GM12878 (cell line): Measurements from ENCODE around the gene AKR1B1. TPM values are rescaled to one million over a fixed set of nuclear protein-coding genes. Genes with fewer than 3 reads are reported as not detected.

ENCODE experiments used
- ATAC-seq: fragments of 200-7000 bp; cut with Tn5 transposase; 3 replicates; pipeline ENCODE4 v1.9.1; 2020; ENCODE audit warnings: mild to moderate bottlenecking, moderate library complexity
- BruUV-seq: library from RNA; stranded (reverse); fragments of 400-500 nt; replicated peaks from 2 replicates; lab custom pipeline; 2021; lab: Mats Ljungman, UMichigan
- CTCF ChIA-PET: fragments of 300-600 bp; sonication (Branson Sonifier 250); formaldehyde crosslinking; extraction: SDS; loops from one replicate; lab custom pipeline; 2021; ENCODE audit warnings: inconsistent platforms; lab: Yijun Ruan, JAX
- POLR2A ChIA-PET: fragments of 350-600 bp; formaldehyde crosslinking; extraction: SDS; loops from one replicate; lab custom pipeline; 2021; ENCODE audit warnings: inconsistent platforms; lab: Charles Lee
- RAD21 ChIA-PET: fragments of 300-600 bp; sonication (Branson Sonifier 250); formaldehyde crosslinking; loops from one replicate; lab custom pipeline; 2023; ENCODE audit warnings: antibody characterized with exemption; ENCODE audit not compliant: unreplicated experiment; lab: Charles Lee
- SMC1A ChIA-PET: fragments of 300-600 bp; sonication (Branson Sonifier 250); formaldehyde crosslinking; loops from one replicate; lab custom pipeline; 2023; ENCODE audit not compliant: unreplicated experiment, uncharacterized antibody; lab: Charles Lee
- DNase-seq: peaks from one replicate; pipeline ENCODE4 v3.0.0-alpha.2; 2011; ENCODE audit warnings: low read depth, low spot score
- FAIRE-seq: peaks from 3 replicates; lab custom pipeline; 2011; peaks lifted over from hg19 to GRCh38; lab: Jason Lieb, UNC
- H2AFZ ChIP-seq: 2 replicates; pipeline ENCODE4 v1.6.0; 2011; ENCODE audit warnings: low read depth, low read length, control low read depth; ENCODE audit not compliant: control insufficient read depth
- H3K27ac ChIP-seq: 2 replicates; pipeline ENCODE4 v1.5.1; 2011; ENCODE audit warnings: control low read depth; ENCODE audit not compliant: control insufficient read depth, insufficient read depth
- H3K27me3 ChIP-seq, 2 experiments: replicated peaks in 1 of 2; 2 replicates each; pipeline versions ENCODE4 v1.6.0 to v1.6.1; 2011; ENCODE audit warnings: low read length in 1 of 2; ENCODE audit not compliant: control insufficient read depth in 2 of 2, insufficient read depth in 2 of 2
- H3K36me3 ChIP-seq, 2 experiments: 2 replicates each; pipeline ENCODE4 v1.5.1; 2011; ENCODE audit warnings: low read length in 1 of 2; ENCODE audit not compliant: control insufficient read depth in 2 of 2, insufficient read depth in 2 of 2
- H3K4me1 ChIP-seq: 2 replicates; pipeline ENCODE4 v1.6.1; 2011; ENCODE audit warnings: mild to moderate bottlenecking, low read length, moderate library complexity, mixed read lengths; ENCODE audit not compliant: control insufficient read depth, insufficient read depth
- H3K4me2 ChIP-seq: 2 replicates; pipeline ENCODE4 v1.6.0; 2011; ENCODE audit warnings: control low read depth; ENCODE audit not compliant: control insufficient read depth, insufficient read depth
- H3K4me3 ChIP-seq: fragments of 200-600 bp; sonication (generic); 2 replicates; pipeline ENCODE4 v1.5.1; 2016
- H3K79me2 ChIP-seq: 2 replicates; pipeline ENCODE4 v1.6.0; 2011; ENCODE audit warnings: low read length; ENCODE audit not compliant: control insufficient read depth, insufficient read depth
- H3K9ac ChIP-seq: 2 replicates; pipeline ENCODE4 v1.8.0; 2011; ENCODE audit warnings: low read length, control low read depth, mixed read lengths; ENCODE audit not compliant: control insufficient read depth, insufficient read depth
- H3K9me3 ChIP-seq: replicated peaks from 3 replicates; pipeline ENCODE4 v1.5.1; 2011; ENCODE audit warnings: mild to moderate bottlenecking, low read length; ENCODE audit not compliant: control insufficient read depth, insufficient read depth
- H4K20me1 ChIP-seq: 2 replicates; pipeline ENCODE4 v1.6.0; 2011; ENCODE audit not compliant: control insufficient read depth, insufficient read depth
- E2F4 ChIP-seq: IDR thresholded peaks from 2 replicates; pipeline ENCODE4 v1.6.1; 2012; ENCODE audit warnings: low read depth, low read length, improper control_type of control experiment
- E2F8 ChIP-seq: fragments of 450-650 bp; IDR thresholded peaks from 2 replicates; pipeline ENCODE4 v1.6.1; 2018; ENCODE audit warnings: mild to moderate bottlenecking, low read depth, moderate library complexity; ENCODE audit not compliant: partially characterized antibody
- EED ChIP-seq: sonication (generic); IDR thresholded peaks from 2 replicates; pipeline ENCODE4 v1.6.1; 2016; ENCODE audit warnings: antibody characterized with exemption, low read depth
- MEF2B ChIP-seq: fragments of 450-650 bp; IDR thresholded peaks from 2 replicates; pipeline ENCODE4 v1.6.1; 2018; ENCODE audit warnings: mild to moderate bottlenecking, moderate library complexity; ENCODE audit not compliant: partially characterized antibody, poor library complexity, severe bottlenecking
- PML ChIP-seq: IDR thresholded peaks from 2 replicates; pipeline ENCODE4 v1.6.1; 2012; ENCODE audit warnings: low read length, inconsistent platforms
- STAT3 ChIP-seq: IDR thresholded peaks from 2 replicates; pipeline ENCODE4 v1.6.1; 2011; ENCODE audit warnings: low read depth, low read length, improper control_type of control experiment
- WGBS: methylation state at CpG from one replicate; pipeline ENCODE4 v1.1.6; 2016; ENCODE audit warnings: low lambda C conversion rate; ENCODE audit not compliant: insufficient replicate concordance, insufficient coverage; ENCODE audit errors: missing lambda C conversion rate; 5-methylcytosine and 5-hydroxymethylcytosine counted together
- in situ Hi-C: fragments of 300-500 bp; cut with MboI; formaldehyde crosslinking; loops from 9 replicates; pipeline ENCODE4 v1.14.3; 2018; ENCODE audit warnings: mixed read lengths
- intact Hi-C: fragments of 100-400 bp; cut with micrococcal nuclease; formaldehyde crosslinking; loops from one replicate; pipeline ENCODE4 v1.14.2; 2022; ENCODE audit not compliant: unreplicated experiment
- polyA plus RNA-seq, 11 experiments: library from polyadenylated mRNA; depleted of rRNA in 4 of 11; unstranded in 6 of 11; stranded (reverse) in 5 of 11; fragments of >200 nt; fragmentation: Nextera tagmentation in 4 of 11; fragmentation: Illumina TruSeq in 1 of 11; extraction: Ambion mirVana in 4 of 11; extraction: Trizol in 1 of 11; gene quantifications; 1 replicate in 1 of 11; 2 replicates in 10 of 11; pipeline versions ENCODE4 v1.2.1 to v1.2.3, GENCODE V29; 2011 to 2016; ENCODE audit warnings: inconsistent platforms in 2 of 11, missing spikeins in 2 of 11, low read depth in 1 of 11
- total RNA-seq, 4 experiments: library from RNA; depleted of rRNA in 3 of 4; stranded (reverse); fragments of >200 nt in 3 of 4; fragmentation: Illumina TruSeq in 1 of 4; extraction: Trizol in 1 of 4; gene quantifications; 2 replicates each; pipeline versions ENCODE4 v1.2.1 to v1.2.3, GENCODE V29; 2013 to 2021

Gene AKR1B1
- total and polyA plus RNA-seq, 10 of the 15 experiments (the other 5 are each of a cell fraction or from before 2014, with no cell fraction given): 40.4 to 252 (median 156) TPM

GRCh38 chr7:134444198-134444960 lies 14.5 kb downstream of the AKR1B1 start (continued):
- TF ChIP-seq STAT3 (no peak), PML (no peak)

- TF ChIP-seq E2F4: no peak
- no peak for TF ChIP-seq MEF2B
- no peak for TF ChIP-seq E2F8
- no peak for TF ChIP-seq EED
- TF ChIP-seq, all 136 proteins: peak for 0
- Histone ChIP-seq H3K27ac (no peak overlapping the region), H3K4me3 (no peak overlapping the region), H4K20me1 (no peaks in the 10 kb centered on the region), H3K27me3 (no peaks in the 10 kb centered on the region), H3K36me3 (peaks cover 23% of the 10 kb centered on the region in 2 experiments; a peak in 3 of 4 replicates), H2AFZ (no peak overlapping the region), H3K4me1 (no peaks in the 10 kb centered on the region), H3K9me3 (no peaks in the 10 kb centered on the region), H3K9ac (no peak overlapping the region), H3K79me2 (no peaks in the 10 kb centered on the region), H3K4me2 (no peak overlapping the region)
- in situ Hi-C loops (no loop called here), intact Hi-C loops (no loop called here)
- RAD21 ChIA-PET: interaction anchor here (1.6 kb wide), 1 partner anchor 11 kb away, joined by 6 read pairs; no protein-coding TSS in a partner anchor
- no peak for ATAC-seq
- no peak for DNase-seq
- 94% methylated on average over 10 of the region's 10 CpGs for WGBS
- POLR2A ChIA-PET: no interaction called here
- SMC1A ChIA-PET: interaction anchor here (1.7 kb wide), 1 partner anchor 10 kb away, joined by 5 read pairs; no protein-coding TSS in a partner anchor
- no peak for FAIRE-seq
- BruUV-seq: no TSS peak
- CTCF ChIA-PET: interaction anchor here (2.2 kb wide), 1 partner anchor 10 kb away, joined by 14 read pairs; no protein-coding TSS in a partner anchor
These were observed 15.4 kb downstream of the AKR1B1 start for GRCh38 chr7:134443396-134444070.
